Transverse colon (tissue), 4 donors: ENCODE results near the gene SHROOM3. TPM values are rescaled to one million over a fixed set of nuclear protein-coding genes. Genes with fewer than 3 reads are reported as not detected.

Experiments
- DNase-seq: peaks from one replicate; pipeline ENCODE4 v3.0.0-alpha.2; 2019
- H3K27ac ChIP-seq, 4 donors: fragments of 200-600 bp; sonication (generic); 2 replicates each; pipeline ENCODE4 v1.5.1; 2016 to 2018; ENCODE audit warnings: inconsistent platforms in 4 of 4
- H3K27me3 ChIP-seq: fragments of 200-600 bp; sonication (generic); 2 replicates; pipeline ENCODE4 v1.5.1; 2017; ENCODE audit warnings: inconsistent platforms
- H3K36me3 ChIP-seq, 4 donors: fragments of 200-600 bp; sonication (generic); 2 replicates each; pipeline ENCODE4 v1.5.1; 2017 to 2019; ENCODE audit warnings: inconsistent platforms in 4 of 4
- H3K4me1 ChIP-seq, 4 donors: fragments of 200-600 bp; sonication (generic); 2 replicates each; pipeline ENCODE4 v1.5.1; 2017 to 2020; ENCODE audit warnings: inconsistent platforms in 4 of 4
- H3K4me3 ChIP-seq, 4 donors: fragments of 200-600 bp; sonication (generic); 1 replicate in 1 of 4; 2 replicates in 3 of 4; pipeline versions ENCODE4 v1.5.1 to v1.6.1; 2017 to 2019; ENCODE audit warnings: inconsistent platforms in 4 of 4
- H3K9me3 ChIP-seq, 2 donors: fragments of 200-600 bp; sonication (generic); 2 replicates each; pipeline ENCODE4 v1.5.1; 2017 to 2019; ENCODE audit warnings: inconsistent platforms in 2 of 2
- EP300 ChIP-seq: sonication (generic); formaldehyde crosslinking; IDR thresholded peaks from one replicate; pipeline ENCODE4 v1.6.1; 2017; ENCODE audit warnings: antibody characterized with exemption, low read depth
- POLR2A ChIP-seq: fragments of 450-650 bp; IDR thresholded peaks from one replicate; pipeline ENCODE4 v1.6.1; 2016; ENCODE audit warnings: antibody characterized with exemption, mild to moderate bottlenecking, moderate library complexity
- POLR2AphosphoS5 ChIP-seq, 3 donors: sonication (generic); formaldehyde crosslinking; IDR thresholded peaks; one replicate each; pipeline ENCODE4 v1.6.1; 2016; ENCODE audit warnings: antibody characterized with exemption in 3 of 3
- WGBS, 2 donors: methylation state at CpG; one replicate each; pipeline ENCODE4 v1.1.5; 2018; ENCODE audit warnings: low coverage in 1 of 2; 5-methylcytosine and 5-hydroxymethylcytosine counted together
- in situ Hi-C, 4 donors: fragments of 200-750 bp; cut with MboI; loops; one replicate each; pipeline versions ENCODE4 v1.15.0 to v1.15.1; 2017; ENCODE audit warnings: low sequenced_read_pairs in 3 of 4, low pct_ligation_motif_present in 1 of 4, low pct_unique_long_range_greater_than_20kb in 1 of 4
- intact Hi-C: fragments of 100-400 bp; cut with DNase I; formaldehyde crosslinking; loops from one replicate; pipeline ENCODE4 v1.15.1; 2023; ENCODE audit warnings: low total_unique reads
- total RNA-seq, 4 donors: library from RNA; depleted of rRNA; stranded (reverse); fragments of >200 nt; gene quantifications; one replicate each; pipeline ENCODE4 v1.1.0, GENCODE V29; 2016
- TF ChIP-seq, protein P1 (sequence below), 5 experiments: fragments of 200-600 bp in 3 of 5; fragments of 450-650 bp in 2 of 5; sonication (generic) in 3 of 5; IDR thresholded peaks; 1 replicate in 2 of 5; 2 replicates in 3 of 5; pipeline ENCODE4 v1.5.1; 2016 to 2017; ENCODE audit warnings: antibody characterized with exemption in 5 of 5, inconsistent platforms in 3 of 5, mild to moderate bottlenecking in 2 of 5, moderate library complexity in 1 of 5

The SHROOM3 gene
- total RNA-seq, 4 donors from 2014 or later = 182 to 456 (median 437) TPM

DNA sequence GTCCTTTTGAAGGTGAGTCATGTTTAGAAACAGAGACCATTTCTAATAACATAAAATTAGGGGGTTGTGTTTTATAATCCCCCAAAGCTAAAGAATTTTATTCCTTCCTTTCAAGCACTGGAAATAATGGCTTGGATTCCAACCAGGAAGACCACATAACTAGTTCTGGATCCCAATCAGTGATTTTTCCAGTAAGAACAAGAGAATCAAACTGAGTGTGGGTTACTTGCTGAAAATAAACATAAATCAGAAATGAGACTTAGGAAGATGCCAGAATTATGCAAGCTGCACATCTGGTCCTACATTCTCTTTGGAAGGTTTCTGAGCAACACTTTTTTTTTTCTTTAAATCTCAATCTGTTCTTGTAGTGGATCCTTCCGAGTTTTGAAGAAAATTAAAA is 386.6 kb downstream of the SHROOM3 start:
- TF ChIP-seq, protein P1, sequence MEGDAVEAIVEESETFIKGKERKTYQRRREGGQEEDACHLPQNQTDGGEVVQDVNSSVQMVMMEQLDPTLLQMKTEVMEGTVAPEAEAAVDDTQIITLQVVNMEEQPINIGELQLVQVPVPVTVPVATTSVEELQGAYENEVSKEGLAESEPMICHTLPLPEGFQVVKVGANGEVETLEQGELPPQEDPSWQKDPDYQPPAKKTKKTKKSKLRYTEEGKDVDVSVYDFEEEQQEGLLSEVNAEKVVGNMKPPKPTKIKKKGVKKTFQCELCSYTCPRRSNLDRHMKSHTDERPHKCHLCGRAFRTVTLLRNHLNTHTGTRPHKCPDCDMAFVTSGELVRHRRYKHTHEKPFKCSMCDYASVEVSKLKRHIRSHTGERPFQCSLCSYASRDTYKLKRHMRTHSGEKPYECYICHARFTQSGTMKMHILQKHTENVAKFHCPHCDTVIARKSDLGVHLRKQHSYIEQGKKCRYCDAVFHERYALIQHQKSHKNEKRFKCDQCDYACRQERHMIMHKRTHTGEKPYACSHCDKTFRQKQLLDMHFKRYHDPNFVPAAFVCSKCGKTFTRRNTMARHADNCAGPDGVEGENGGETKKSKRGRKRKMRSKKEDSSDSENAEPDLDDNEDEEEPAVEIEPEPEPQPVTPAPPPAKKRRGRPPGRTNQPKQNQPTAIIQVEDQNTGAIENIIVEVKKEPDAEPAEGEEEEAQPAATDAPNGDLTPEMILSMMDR (IDR thresholded peaks at IDR 0.05) = no peak
- no peak for TF ChIP-seq POLR2A
- TF ChIP-seq EP300 = no peak
- TF ChIP-seq POLR2AphosphoS5 (IDR thresholded peaks at IDR 0.05) = no peak
- no peaks in the 10 kb centered on the region for H3K9me3 ChIP-seq
- in situ Hi-C loops (no loop called here), intact Hi-C loops (no loop called here)
- DNase-seq = no peak
- no peak overlapping the region for H3K27ac ChIP-seq
- no peaks in the 10 kb centered on the region for H3K4me1 ChIP-seq
- 53 to 58% methylated on average over 1 of the region's 1 CpG for WGBS, 2 donors
- no peak overlapping the region for H3K4me3 ChIP-seq
- H3K36me3 ChIP-seq = no peaks in the 10 kb centered on the region
- H3K27me3 ChIP-seq = no peaks in the 10 kb centered on the region

DNA sequence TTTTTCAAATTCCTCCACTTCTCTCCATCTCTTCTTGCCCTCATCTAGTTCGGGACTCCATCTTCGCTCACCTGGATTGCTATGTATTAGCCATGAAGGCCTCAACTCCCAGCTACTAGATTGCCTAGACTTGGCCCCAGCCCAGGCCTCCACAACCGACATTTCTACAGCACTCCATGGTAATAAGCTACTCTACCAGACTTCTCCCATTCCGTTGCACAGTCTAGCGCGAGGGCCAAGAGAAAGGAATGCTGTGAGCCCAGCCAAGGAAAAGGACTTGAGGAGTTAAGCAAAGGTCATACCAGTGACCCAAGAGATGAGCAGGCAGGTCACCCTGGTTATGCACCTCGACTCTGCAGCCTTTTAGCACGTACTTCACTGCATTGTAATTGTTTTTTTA is 387.3 kb downstream of the SHROOM3 start:
- intact Hi-C loops (no loop called here), in situ Hi-C loops (no loop called here)
- H3K27me3 ChIP-seq = no peaks in the 10 kb centered on the region
- H3K27ac ChIP-seq = no peak overlapping the region
- WGBS, 2 donors = 85 to 92% methylated on average over 4 to 8 of the region's 8 CpGs
- H3K4me3 ChIP-seq = no peak overlapping the region
- TF ChIP-seq POLR2A (no peak), POLR2AphosphoS5 (IDR thresholded peaks at IDR 0.05) (no peak), EP300 (no peak)
- TF ChIP-seq, protein P1 (IDR thresholded peaks at IDR 0.05) = no peak
- no peaks in the 10 kb centered on the region for H3K4me1 ChIP-seq
- DNase-seq = no peak
- H3K9me3 ChIP-seq = no peaks in the 10 kb centered on the region
- no peaks in the 10 kb centered on the region for H3K36me3 ChIP-seq

DNA sequence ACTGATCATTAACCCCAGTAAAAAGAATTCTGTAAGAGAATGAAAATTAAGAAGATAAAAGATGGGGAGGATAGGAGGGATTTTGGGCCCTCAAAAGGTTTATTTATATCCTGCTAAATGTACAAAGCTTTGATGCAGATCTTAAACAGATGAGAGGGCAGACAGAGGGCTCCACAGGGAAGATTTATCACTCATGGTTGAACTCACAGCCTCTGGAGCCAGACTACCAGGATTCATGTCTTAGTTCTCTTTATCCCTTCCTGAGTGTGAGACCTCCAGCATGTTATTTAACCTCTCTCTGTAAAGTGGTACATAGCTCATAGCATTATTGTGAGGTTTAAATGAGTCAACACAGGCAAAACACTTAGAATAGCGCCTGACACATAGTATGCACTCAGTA is 388.5 kb downstream of the SHROOM3 start:
- WGBS, 2 donors = 50 to 71% methylated on average over 1 of the region's 1 CpG
- no peak for DNase-seq
- intact Hi-C loops = no loop called here

DNA sequence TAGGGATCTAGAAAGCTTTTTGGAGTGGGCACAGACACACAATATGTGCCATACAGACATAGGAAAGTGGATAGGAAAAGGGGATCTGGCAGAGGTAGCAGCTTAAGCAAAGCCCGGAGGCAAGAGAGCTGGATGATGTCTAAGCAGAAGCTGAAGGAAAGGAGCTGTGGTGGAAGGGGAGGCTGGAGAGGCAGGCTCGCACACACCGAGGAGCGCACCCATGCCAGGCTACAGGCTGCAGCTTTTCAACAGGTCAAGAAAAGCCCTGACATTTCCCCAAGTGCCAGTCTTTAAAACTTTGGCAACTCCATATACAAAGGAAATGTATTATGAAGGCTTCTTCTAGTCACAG is 395.6 kb downstream of the SHROOM3 start:
- TF ChIP-seq, protein P1 (IDR thresholded peaks at IDR 0.05) = no peak
- Histone ChIP-seq H3K9me3 (no peaks in the 10 kb centered on the region), H3K27ac (peak overlapping the region; percentile 83 to 94 (median 86)), H3K4me3 (no peak overlapping the region), H3K4me1 (peaks cover 16 to 25% (median 19%) of the 10 kb centered on the region in 4 donors), H3K36me3 (no peaks in the 10 kb centered on the region), H3K27me3 (no peaks in the 10 kb centered on the region)
- 36 to 45% methylated on average over 4 of the region's 4 CpGs for WGBS, 2 donors
- in situ Hi-C loops = no loop called here
- no peak for DNase-seq
- intact Hi-C loops = no loop called here

More for the DNA sequence above, 388.5 kb downstream of the SHROOM3 start:
- Histone ChIP-seq H3K27ac (no peak overlapping the region), H3K27me3 (no peaks in the 10 kb centered on the region), H3K36me3 (no peaks in the 10 kb centered on the region), H3K4me3 (no peak overlapping the region), H3K9me3 (no peaks in the 10 kb centered on the region), H3K4me1 (no peaks in the 10 kb centered on the region)
- in situ Hi-C loops = no loop called here
- TF ChIP-seq EP300 = no peak
- no peak for TF ChIP-seq POLR2A
- TF ChIP-seq, protein P1 (IDR thresholded peaks at IDR 0.05) = no peak
- TF ChIP-seq POLR2AphosphoS5 (IDR thresholded peaks at IDR 0.05) = no peak
